Measurements from ENCODE around the gene TFPI2. TPM values are rescaled to one million over a fixed set of nuclear protein-coding genes. Genes with fewer than 3 reads are reported as not detected.

The TFPI2 gene
- total and polyA plus RNA-seq, 2 of the 4 experiments (the other 2 are of a cell fraction), result 48.9 to 99.0 TPM

DNA sequence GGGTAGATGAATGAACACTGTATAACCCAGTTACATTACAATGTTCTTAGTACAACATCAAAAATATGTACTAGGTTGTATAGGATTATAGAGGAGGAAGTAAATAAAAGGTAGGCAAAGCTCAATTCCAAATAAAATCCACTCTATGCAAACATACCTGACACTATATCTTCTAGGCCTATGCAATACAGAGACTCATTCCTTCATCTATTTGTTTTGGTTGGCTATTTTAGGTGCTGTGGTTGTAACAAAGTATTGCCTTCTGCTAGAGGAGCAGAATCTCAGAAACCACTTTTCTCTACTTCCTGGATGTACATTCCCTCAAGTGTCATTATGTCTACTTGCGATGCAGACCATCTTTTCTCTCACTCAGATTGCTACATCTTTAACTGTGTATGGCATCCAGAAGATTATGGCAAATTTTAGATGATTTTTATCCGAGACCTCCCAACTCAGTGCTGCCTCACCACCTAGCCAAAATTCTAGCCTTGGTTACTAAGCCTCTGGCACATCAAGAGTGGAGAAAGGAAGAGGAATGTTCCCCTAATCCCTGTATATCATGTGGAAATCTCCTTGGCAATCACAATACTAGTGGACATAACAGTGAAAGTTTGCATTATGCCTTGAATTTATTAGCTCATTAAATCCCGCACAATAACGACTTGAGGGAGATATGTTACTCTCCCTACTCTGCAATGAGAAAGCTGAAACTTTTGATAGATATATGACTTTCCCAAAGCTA, 5.5 kb upstream of the TFPI2 start:
- DNase-seq, result no peak
- H4K8ac ChIP-seq (ENCODE audit: low read depth in 2 of 2, low read length in 2 of 2), result no peak overlapping the region
- no peak overlapping the region for H3K4me2 ChIP-seq (ENCODE audit: low read depth, low read length)
- in situ Hi-C loops (cut with MboI; ENCODE audit: low sequenced_read_pairs), result no loop called here
- H2BK20ac ChIP-seq (ENCODE audit: low read depth, low read length), result no peak overlapping the region
- no peak overlapping the region for H3K27ac ChIP-seq (ENCODE audit: insufficient read depth, low read length)
- no peak overlapping the region for H3K9ac ChIP-seq (ENCODE audit: low read depth, low read length)
- BruUV-seq (replicated peaks), result no TSS peak
- no peak overlapping the region for H2AK5ac ChIP-seq (ENCODE audit: low read depth, low read length)
- no peaks in the 10 kb centered on the region for H3K36me3 ChIP-seq (ENCODE audit: control insufficient read depth, insufficient read depth, low read length)
- TF ChIP-seq MXI1 (IDR thresholded peaks at IDR 0.05; ENCODE audit: borderline replicate concordance, low read depth, low read length), result no peak
- TF ChIP-seq RAD21 (IDR thresholded peaks at IDR 0.05; ENCODE audit: low read length), result no peak
- no peak for TF ChIP-seq SMC3 (IDR thresholded peaks at IDR 0.05; ENCODE audit: low read depth, low read length)
- no peak for TF ChIP-seq POLR2A (IDR thresholded peaks at IDR 0.05; ENCODE audit: low read depth, low read length)
- no peak for TF ChIP-seq USF2 (IDR thresholded peaks at IDR 0.05; ENCODE audit: low read depth, low read length)
- TF ChIP-seq CEBPB (IDR thresholded peaks at IDR 0.05; ENCODE audit: low read depth, low read length), result no peak
- TF ChIP-seq, protein P1, sequence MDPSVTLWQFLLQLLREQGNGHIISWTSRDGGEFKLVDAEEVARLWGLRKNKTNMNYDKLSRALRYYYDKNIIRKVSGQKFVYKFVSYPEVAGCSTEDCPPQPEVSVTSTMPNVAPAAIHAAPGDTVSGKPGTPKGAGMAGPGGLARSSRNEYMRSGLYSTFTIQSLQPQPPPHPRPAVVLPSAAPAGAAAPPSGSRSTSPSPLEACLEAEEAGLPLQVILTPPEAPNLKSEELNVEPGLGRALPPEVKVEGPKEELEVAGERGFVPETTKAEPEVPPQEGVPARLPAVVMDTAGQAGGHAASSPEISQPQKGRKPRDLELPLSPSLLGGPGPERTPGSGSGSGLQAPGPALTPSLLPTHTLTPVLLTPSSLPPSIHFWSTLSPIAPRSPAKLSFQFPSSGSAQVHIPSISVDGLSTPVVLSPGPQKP (IDR thresholded peaks at IDR 0.05; ENCODE audit: borderline replicate concordance, low read depth, low read length), result no peak
- TF ChIP-seq BHLHE40 (IDR thresholded peaks at IDR 0.05; ENCODE audit: low read depth, low read length), result no peak
- no peak for TF ChIP-seq MAZ (IDR thresholded peaks at IDR 0.05; ENCODE audit: borderline replicate concordance, low read depth, low read length)
- no peak for TF ChIP-seq RCOR1 (IDR thresholded peaks at IDR 0.05; ENCODE audit: insufficient replicate concordance, low read length)
- TF ChIP-seq, protein P2, sequence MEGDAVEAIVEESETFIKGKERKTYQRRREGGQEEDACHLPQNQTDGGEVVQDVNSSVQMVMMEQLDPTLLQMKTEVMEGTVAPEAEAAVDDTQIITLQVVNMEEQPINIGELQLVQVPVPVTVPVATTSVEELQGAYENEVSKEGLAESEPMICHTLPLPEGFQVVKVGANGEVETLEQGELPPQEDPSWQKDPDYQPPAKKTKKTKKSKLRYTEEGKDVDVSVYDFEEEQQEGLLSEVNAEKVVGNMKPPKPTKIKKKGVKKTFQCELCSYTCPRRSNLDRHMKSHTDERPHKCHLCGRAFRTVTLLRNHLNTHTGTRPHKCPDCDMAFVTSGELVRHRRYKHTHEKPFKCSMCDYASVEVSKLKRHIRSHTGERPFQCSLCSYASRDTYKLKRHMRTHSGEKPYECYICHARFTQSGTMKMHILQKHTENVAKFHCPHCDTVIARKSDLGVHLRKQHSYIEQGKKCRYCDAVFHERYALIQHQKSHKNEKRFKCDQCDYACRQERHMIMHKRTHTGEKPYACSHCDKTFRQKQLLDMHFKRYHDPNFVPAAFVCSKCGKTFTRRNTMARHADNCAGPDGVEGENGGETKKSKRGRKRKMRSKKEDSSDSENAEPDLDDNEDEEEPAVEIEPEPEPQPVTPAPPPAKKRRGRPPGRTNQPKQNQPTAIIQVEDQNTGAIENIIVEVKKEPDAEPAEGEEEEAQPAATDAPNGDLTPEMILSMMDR (conservative IDR thresholded peaks at IDR 0.05; ENCODE audit: low read depth, low read length), result no peak
- TF ChIP-seq FOS (IDR thresholded peaks at IDR 0.05; ENCODE audit: low read depth, low read length), result no peak
- no peak for TF ChIP-seq MAFK (IDR thresholded peaks at IDR 0.05; ENCODE audit: low read depth, low read length)
- TF ChIP-seq CHD1 (IDR thresholded peaks at IDR 0.05; ENCODE audit: low read depth, low read length), result no peak
- TF ChIP-seq RFX5 (IDR thresholded peaks at IDR 0.05; ENCODE audit: low read depth, low read length), result no peak
- no peaks in the 10 kb centered on the region for H3K9me1 ChIP-seq (ENCODE audit: insufficient read depth, low read length)
- no peaks in the 10 kb centered on the region; the same call in 1 of the 2 replicates for H3K27me3 ChIP-seq (ENCODE audit: control insufficient read depth, insufficient read depth, low read length)
- no peak overlapping the region for H2BK5ac ChIP-seq (ENCODE audit: low read depth, low read length, poor library complexity, severe bottlenecking)
- no peak overlapping the region for H2BK120ac ChIP-seq (ENCODE audit: low read depth, low read length)
- no peaks in the 10 kb centered on the region for H4K20me1 ChIP-seq (ENCODE audit: insufficient read depth, low read length)
- no peak for ATAC-seq (ENCODE audit: low read depth)
- intact Hi-C loops (cut with micrococcal nuclease), result no loop called here
- no peak overlapping the region for H2BK15ac ChIP-seq (ENCODE audit: low read depth, low read length)
- no peak overlapping the region for H3K23ac ChIP-seq (ENCODE audit: low read depth, low read length)
- H3K56ac ChIP-seq (ENCODE audit: extremely low read depth, insufficient read depth, low read length), result no peak overlapping the region
- ChIA-PET POLR2A (ENCODE audit: unreplicated experiment) (no interaction called here), CTCF (interaction anchor here (0.6 kb wide), 1 partner anchor 10 kb away, joined by 3 read pairs; no protein-coding TSS in a partner anchor)
- no peak overlapping the region for H4K5ac ChIP-seq (ENCODE audit: low read depth, low read length)
- no peak overlapping the region for H3K4me3 ChIP-seq (ENCODE audit: insufficient read depth, low read depth, low read length)
- no peak overlapping the region for H2AFZ ChIP-seq (replicated peaks; ENCODE audit: low read length, poor library complexity)
- H3K18ac ChIP-seq (ENCODE audit: low read depth, low read length), result no peak overlapping the region
- H3K79me1 ChIP-seq (ENCODE audit: low read depth in 1 of 2, low read length in 2 of 2), result no peaks in the 10 kb centered on the region
- H2AK9ac ChIP-seq (replicated peaks; ENCODE audit: low read depth, low read length, poor library complexity), result no peak overlapping the region
- WGBS, 2 experiments (ENCODE audit: extremely low coverage in 2 of 2, insufficient read length in 1 of 2), result 20% methylated on average over 2 of the region's 4 CpGs; no CpG with 5 or more reads in 1 of the 2 experiments
- dilution Hi-C loops (cut with HindIII; ENCODE audit: low sequenced_read_pairs, unreplicated experiment), result no loop called here
- H3K4ac ChIP-seq (ENCODE audit: low read depth, low read length), result no peak overlapping the region
- no peak overlapping the region for H4K91ac ChIP-seq (ENCODE audit: insufficient read depth, low read depth, low read length)
- H3K4me1 ChIP-seq (ENCODE audit: control insufficient read depth, insufficient read depth, low read length), result peaks cover 2% of the 10 kb centered on the region; the same call in 1 of the 2 replicates
- H3K14ac ChIP-seq (replicated peaks; ENCODE audit: low read depth, low read length), result no peak overlapping the region
- H3K9me3 ChIP-seq (ENCODE audit: control insufficient read depth, insufficient read depth, low read length), result no peaks in the 10 kb centered on the region
